HEK293T (cell line): ENCODE measurements around the gene RNF180.
"Not testable (repeated sequence)": the region's sequence is repeated elsewhere in the genome, so short reads cannot be mapped to it uniquely, and the experiment has no call there.

Experiments
- CTCF ChIA-PET: fragments of 350-600 bp; formaldehyde crosslinking; extraction: SDS; loops from one replicate; lab custom pipeline; 2021; ENCODE audit warnings: antibody characterized with exemption, inconsistent platforms; lab: Yijun Ruan, JAX
- POLR2A ChIA-PET: fragments of 350-600 bp; formaldehyde crosslinking; extraction: SDS; loops from one replicate; lab custom pipeline; 2020; ENCODE audit warnings: antibody characterized with exemption, inconsistent platforms; lab: Yijun Ruan, JAX
- DNase-seq: peaks from one replicate; pipeline ENCODE4 v3.0.0; 2012; ENCODE audit warnings: mixed read lengths; ENCODE audit errors: extremely low spot score
- ARNT ChIP-seq: fragments of 450-650 bp; IDR thresholded peaks from 2 replicates; pipeline ENCODE4 v1.6.1; 2017; ENCODE audit warnings: mild to moderate bottlenecking
- BHLHE40 ChIP-seq: fragments of 450-650 bp; IDR thresholded peaks from 2 replicates; pipeline ENCODE4 v1.6.1; 2016; ENCODE audit warnings: mild to moderate bottlenecking, moderate library complexity, borderline replicate concordance
- CTBP1 ChIP-seq: fragments of 450-650 bp; IDR thresholded peaks from 2 replicates; pipeline ENCODE4 v1.6.1; 2016; ENCODE audit warnings: borderline replicate concordance
- ELF4 ChIP-seq: fragments of 450-650 bp; IDR thresholded peaks from 2 replicates; pipeline ENCODE4 v1.6.1; 2017; ENCODE audit warnings: antibody characterized with exemption
- FOXA1 ChIP-seq: fragments of 450-650 bp; IDR thresholded peaks from 2 replicates; pipeline ENCODE4 v1.6.1; 2016; ENCODE audit warnings: mild to moderate bottlenecking
- FOXK2 ChIP-seq: fragments of 450-650 bp; IDR thresholded peaks from 2 replicates; pipeline ENCODE4 v1.6.1; 2016; ENCODE audit warnings: mild to moderate bottlenecking
- FOXM1 ChIP-seq: fragments of 450-650 bp; IDR thresholded peaks from 2 replicates; pipeline ENCODE4 v1.6.1; 2017; ENCODE audit warnings: mild to moderate bottlenecking, borderline replicate concordance
- HDGF ChIP-seq: fragments of 450-650 bp; IDR thresholded peaks from 2 replicates; pipeline ENCODE4 v1.6.1; 2017; ENCODE audit warnings: antibody characterized with exemption, borderline replicate concordance
- L3MBTL2 ChIP-seq: fragments of 450-650 bp; conservative IDR thresholded peaks from 2 replicates; pipeline ENCODE4 v1.6.1; 2016; ENCODE audit warnings: mild to moderate bottlenecking
- LEF1 ChIP-seq: fragments of 450-650 bp; IDR thresholded peaks from 2 replicates; pipeline ENCODE4 v1.6.1; 2017; ENCODE audit warnings: mild to moderate bottlenecking, borderline replicate concordance
- NFRKB ChIP-seq: fragments of 450-650 bp; IDR thresholded peaks from 2 replicates; pipeline ENCODE4 v1.6.1; 2016; ENCODE audit warnings: mild to moderate bottlenecking, moderate library complexity
- SP1 ChIP-seq: fragments of 450-650 bp; IDR thresholded peaks from 2 replicates; pipeline ENCODE4 v1.6.1; 2017
- SUZ12 ChIP-seq: fragments of 450-650 bp; IDR thresholded peaks from 2 replicates; pipeline ENCODE4 v1.6.1; 2016; ENCODE audit warnings: mild to moderate bottlenecking
- TARDBP ChIP-seq: fragments of 450-650 bp; IDR thresholded peaks from 2 replicates; pipeline ENCODE4 v1.6.1; 2016
- ZNF384 ChIP-seq: fragments of 450-650 bp; IDR thresholded peaks from 2 replicates; pipeline ENCODE4 v1.6.1; 2016
- TF ChIP-seq, protein P1 (sequence below): fragments of 450-650 bp; IDR thresholded peaks from 2 replicates; pipeline ENCODE4 v1.6.1; 2016

Gene RNF180

GRCh38 chr5:64286381-64286780, 120.7 kb downstream of the RNF180 start:
- no peak for DNase-seq
- ChIA-PET POLR2A (no interaction called here), CTCF (no interaction called here)
- no peak for TF ChIP-seq L3MBTL2
- TF ChIP-seq FOXK2, result no peak
- TF ChIP-seq SP1, result no peak
- no peak for TF ChIP-seq ELF4
- TF ChIP-seq NFRKB, result no peak
- no peak for TF ChIP-seq ARNT
- no peak for TF ChIP-seq TARDBP
- no peak for TF ChIP-seq CTBP1
- TF ChIP-seq HDGF, result no peak
- TF ChIP-seq FOXA1, result no peak
- TF ChIP-seq BHLHE40, result no peak
- TF ChIP-seq FOXM1, result no peak
- TF ChIP-seq SUZ12, result no peak
- no peak for TF ChIP-seq LEF1
- TF ChIP-seq, protein P1, sequence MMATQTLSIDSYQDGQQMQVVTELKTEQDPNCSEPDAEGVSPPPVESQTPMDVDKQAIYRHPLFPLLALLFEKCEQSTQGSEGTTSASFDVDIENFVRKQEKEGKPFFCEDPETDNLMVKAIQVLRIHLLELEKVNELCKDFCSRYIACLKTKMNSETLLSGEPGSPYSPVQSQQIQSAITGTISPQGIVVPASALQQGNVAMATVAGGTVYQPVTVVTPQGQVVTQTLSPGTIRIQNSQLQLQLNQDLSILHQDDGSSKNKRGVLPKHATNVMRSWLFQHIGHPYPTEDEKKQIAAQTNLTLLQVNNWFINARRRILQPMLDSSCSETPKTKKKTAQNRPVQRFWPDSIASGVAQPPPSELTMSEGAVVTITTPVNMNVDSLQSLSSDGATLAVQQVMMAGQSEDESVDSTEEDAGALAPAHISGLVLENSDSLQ, result no peak
- TF ChIP-seq ZNF384, result no peak

DNA sequence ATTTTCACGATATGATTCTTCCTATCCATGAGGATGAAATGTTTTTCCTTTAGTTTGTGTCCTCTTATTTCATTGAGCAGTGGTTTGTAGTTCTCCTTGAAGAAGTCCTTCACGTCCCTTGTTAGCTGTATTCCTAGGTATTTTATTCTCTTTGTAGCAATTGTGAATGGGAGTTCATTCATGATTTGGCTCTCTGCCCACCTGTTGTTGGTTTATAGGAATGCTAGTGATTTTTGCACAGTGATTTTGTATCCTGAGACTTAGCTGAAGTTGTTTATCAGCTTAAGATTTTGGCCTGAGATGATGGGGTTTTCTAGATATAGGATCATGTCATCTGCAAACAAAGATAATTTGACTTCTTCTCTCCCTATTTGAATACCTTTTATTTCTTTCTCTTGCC, 122.9 kb downstream of the RNF180 start:
- DNase-seq, POLR2A ChIA-PET, CTCF ChIA-PET: not testable (repeated sequence)

DNA sequence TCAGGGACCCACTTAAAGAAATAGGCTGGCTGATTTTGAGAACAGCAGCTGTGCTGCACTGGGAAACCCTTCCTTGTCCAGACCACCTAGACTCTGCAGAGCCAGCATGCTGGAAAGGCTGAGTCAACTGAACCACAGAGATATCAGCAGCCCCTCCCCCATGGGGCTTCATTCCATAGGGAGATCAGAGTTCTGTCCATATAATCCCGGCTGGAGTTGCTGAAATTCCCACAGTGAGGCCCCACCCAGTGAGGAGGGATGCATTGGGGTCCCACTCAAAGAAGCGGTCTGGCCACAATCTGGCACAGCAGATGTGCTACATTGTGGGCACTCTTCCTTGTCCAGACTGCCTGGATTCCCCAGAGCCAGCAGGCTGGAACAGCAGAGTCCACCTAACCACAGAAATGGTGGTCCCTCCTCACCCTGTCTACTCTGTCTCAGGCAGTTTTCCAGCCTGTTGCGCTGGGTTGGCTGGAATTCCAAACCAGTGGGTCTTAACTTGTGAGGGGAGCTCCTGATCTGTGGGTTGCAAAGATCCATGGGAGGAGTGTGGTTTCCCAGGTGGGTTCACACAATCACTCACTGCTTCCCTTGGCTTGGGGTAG, 127.1 kb downstream of the RNF180 start:
- TF ChIP-seq ARNT, result no peak
- no peak for TF ChIP-seq FOXM1
- no peak for TF ChIP-seq FOXK2
- TF ChIP-seq NFRKB, result no peak
- no peak for TF ChIP-seq BHLHE40
- POLR2A ChIA-PET, result no interaction called here
- CTCF ChIA-PET, result no interaction called here
- no peak for DNase-seq

DNA sequence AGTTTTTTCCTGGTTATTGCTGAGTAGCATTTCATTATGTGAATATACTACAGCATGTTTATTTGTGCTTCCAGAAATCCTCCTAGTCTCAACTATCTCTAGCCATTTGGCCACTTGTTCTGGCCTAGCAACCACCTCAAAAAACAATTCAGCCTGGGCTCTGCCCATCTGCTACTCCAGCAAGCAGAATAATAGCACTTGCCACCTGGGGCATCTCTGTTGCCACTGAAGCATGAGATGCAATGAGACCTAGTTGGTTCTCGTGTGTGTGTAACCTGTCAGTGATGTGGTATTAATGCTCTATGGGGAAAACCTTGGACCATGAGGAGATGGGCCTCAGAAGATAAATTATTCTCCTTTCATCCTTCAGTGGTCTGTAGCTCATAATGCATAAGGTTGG, 129.5 kb downstream of the RNF180 start:
- TF ChIP-seq TARDBP, result no peak
- no peak for TF ChIP-seq CTBP1
- DNase-seq, result no peak
- ChIA-PET CTCF (no interaction called here), POLR2A (no interaction called here)

DNA sequence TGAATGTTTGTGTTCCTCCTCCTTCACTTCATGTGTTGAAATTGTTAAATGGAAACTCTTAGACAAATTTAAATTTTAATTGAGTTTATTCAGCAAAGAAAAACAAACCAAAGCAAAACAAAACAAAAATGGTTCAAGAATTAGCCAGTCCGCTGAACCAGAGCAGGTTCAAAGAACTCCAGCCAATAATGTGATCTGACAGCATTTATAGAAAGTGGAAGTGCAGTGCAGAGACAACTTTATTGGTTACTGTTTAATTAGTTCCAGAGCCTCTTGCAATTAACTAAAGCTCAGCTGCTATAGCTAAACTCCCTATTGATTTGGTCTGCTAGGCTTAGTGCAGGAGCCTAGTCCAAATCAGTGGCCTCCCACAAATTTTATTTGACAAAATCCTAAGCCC, 132.9 kb downstream of the RNF180 start:
- CTCF ChIA-PET, result no interaction called here
- TF ChIP-seq TARDBP (no peak), BHLHE40 (no peak), ELF4 (no peak), ARNT (no peak), LEF1 (no peak), SP1 (no peak), ZNF384 (no peak), FOXM1 (no peak), FOXA1 (no peak), FOXK2 (no peak), L3MBTL2 (no peak), HDGF (no peak), NFRKB (no peak), SUZ12 (no peak), CTBP1 (no peak)
- TF ChIP-seq, protein P1, result no peak
- no peak for DNase-seq
- POLR2A ChIA-PET, result no interaction called here

DNA sequence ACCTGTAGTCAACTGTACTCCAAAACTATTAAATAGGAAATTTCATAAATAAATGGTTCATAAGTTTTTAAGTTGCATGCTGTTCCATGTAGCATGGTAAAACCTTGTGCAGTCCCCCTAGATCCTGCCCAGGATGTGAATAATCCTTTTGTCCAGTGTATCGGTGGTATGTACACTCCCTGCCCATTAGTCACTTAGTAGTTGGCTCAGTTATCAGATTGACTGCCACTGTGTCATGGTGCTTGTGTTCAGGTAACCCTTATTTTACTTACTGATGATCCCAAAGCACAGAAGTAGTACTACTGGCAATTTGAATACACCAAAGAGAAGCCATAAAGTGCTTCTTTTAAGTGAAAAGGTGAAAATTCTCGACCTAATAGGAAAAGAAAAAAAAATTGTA, 134.2 kb downstream of the RNF180 start:
- no peak for TF ChIP-seq ZNF384
- no peak for TF ChIP-seq L3MBTL2
- TF ChIP-seq CTBP1, result no peak
- no peak for TF ChIP-seq HDGF
- no peak for TF ChIP-seq SP1
- TF ChIP-seq FOXK2, result no peak
- TF ChIP-seq ARNT, result no peak
- no peak for TF ChIP-seq NFRKB
- no peak for TF ChIP-seq BHLHE40
- TF ChIP-seq FOXM1, result no peak
- TF ChIP-seq SUZ12, result no peak
- no peak for TF ChIP-seq TARDBP
- no peak for DNase-seq
- CTCF ChIA-PET, result no interaction called here
- POLR2A ChIA-PET, result no interaction called here

DNA sequence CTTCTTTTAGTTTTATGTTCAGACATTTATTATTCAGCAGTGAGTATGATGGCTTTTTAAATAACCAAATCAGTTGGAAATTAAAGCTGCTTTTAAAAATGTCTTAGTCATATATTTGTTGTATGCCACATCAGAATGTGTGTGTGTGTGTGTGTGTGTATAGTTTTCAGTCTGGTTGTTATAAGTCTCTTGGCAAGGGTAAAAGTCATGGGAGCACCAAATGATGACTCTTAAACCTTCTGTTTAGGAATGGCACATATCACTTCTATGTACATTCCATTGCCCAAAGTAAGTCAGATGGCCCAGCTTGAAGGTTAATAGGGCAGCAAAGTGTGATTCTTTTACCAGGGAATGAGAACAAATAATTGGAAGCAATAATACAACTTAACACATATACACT, 135.9 kb downstream of the RNF180 start:
- ChIA-PET CTCF (no interaction called here), POLR2A (no interaction called here)
- no peak for DNase-seq
- TF ChIP-seq ELF4 (no peak), L3MBTL2 (no peak), FOXM1 (no peak), CTBP1 (no peak), HDGF (no peak)
- TF ChIP-seq, protein P1, result no peak
